Head of caudate nucleus (tissue), 42 donors: ENCODE measurements around the gene MGST1.
"Not testable (repeated sequence)": the region's sequence is repeated elsewhere in the genome, so short reads cannot be mapped to it uniquely, and the experiment has no call there.

ENCODE experiments used
- DNase-seq, 42 donors: peaks; one replicate each; pipeline versions ENCODE4 v3.0.0 to v3.0.0-alpha.2; 2020 to 2021; ENCODE audit warnings: mixed read lengths in 7 of 42
- intact Hi-C: fragments of 100-400 bp; cut with DNase I; formaldehyde crosslinking; loops from one replicate; pipeline ENCODE4 v1.15.0; 2022

The MGST1 gene

DNA sequence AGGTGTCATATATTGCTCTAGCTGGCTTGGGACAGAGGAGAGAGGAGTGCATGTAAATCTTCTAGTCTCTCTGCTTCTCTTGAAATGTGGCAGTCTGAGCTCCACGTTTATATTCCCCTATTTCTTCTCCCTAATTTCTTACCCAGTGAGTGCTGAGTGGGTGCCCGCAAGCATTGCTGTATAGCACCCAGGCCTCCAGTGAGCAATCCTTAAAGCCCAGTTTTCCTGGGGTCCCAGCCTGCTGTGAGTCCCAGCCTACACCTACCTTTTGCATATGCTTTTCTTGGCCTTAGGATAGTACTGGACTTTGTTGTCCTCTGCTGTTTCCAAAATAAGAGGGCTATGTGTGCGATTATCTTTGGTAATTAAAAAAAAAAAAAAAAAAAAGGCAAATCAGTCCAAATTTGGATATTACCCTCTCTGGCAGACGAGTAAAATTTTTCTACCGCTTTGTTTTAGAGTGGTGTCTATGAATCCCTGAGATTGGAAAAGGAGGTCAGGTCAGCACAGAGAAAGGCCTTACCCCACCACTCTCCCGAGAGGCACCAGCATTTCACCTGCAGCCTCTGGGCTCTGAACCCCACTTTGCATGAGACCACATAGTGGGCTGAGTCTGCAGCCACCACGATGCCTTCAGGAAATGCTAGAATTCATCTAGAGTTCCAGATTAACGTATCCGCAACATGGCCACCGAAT lies 1.1 kb downstream of the MGST1 start:
- no peak for DNase-seq
- intact Hi-C loops, result no loop called here

DNA sequence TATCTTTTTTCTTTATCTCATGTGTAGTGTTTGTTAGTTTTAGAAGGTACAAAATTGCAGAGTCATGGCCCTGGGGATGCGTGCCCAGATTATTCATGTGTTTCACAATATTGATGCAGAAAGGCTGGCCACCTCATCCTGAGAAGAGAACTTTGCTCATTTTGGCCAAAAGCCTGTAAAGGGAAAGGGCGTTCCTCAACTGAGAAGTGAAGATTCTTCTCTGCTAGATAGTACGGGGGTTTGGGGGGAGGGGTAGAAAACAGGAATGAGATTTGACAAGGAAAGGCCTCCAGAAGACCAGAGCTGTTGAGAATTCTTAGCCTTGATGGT lies 1.7 kb downstream of the MGST1 start:
- DNase-seq, result peak in 7 of 42 donors; percentile 10 to 59 (median 16)

DNA sequence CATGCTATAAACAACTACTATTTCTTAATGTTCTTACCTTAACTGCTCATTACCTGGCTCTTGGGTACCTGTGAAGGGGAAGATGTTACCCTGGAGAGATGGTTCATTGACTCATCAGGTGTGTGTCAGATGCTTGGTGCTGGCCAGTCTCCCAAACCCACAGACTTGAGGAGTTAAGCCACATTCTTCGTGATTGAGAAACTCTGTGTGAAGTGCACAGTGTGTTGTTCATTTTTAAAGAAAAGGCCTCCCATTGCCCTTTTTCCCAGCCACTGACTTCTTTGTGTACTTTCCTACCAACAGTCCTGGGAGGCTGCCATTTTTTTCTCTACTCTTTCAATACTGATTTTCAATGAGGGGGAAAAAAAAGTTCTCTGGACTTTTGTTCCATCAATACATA lies 3.2 kb downstream of the MGST1 start:
- intact Hi-C loops, result no loop called here
- DNase-seq, result peak in 11 of 42 donors; percentile 8 to 66 (median 27)

More for the DNA sequence above, 1.7 kb downstream of the MGST1 start:
- intact Hi-C loops, result no loop called here

DNA sequence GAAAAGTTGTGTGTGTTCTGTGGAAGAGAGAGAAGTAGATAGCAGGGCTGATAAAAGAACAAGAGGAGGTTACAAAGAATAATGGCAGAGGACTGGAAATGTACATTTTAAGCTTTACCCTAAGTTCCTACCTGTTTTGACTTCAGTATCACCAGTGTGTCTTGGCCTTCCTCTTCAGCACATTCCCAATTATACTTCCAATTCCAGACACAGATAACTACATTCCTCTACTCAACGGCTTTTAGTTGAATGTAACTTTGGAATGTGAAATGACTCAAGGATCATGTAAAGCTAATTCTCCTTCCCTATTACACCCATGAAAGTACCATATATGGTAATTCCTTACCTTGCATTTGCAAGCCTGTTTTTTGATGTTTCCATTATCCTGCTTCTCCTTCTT lies 5.0 kb downstream of the MGST1 start:
- intact Hi-C loops, result no loop called here
- DNase-seq, result no peak

DNA sequence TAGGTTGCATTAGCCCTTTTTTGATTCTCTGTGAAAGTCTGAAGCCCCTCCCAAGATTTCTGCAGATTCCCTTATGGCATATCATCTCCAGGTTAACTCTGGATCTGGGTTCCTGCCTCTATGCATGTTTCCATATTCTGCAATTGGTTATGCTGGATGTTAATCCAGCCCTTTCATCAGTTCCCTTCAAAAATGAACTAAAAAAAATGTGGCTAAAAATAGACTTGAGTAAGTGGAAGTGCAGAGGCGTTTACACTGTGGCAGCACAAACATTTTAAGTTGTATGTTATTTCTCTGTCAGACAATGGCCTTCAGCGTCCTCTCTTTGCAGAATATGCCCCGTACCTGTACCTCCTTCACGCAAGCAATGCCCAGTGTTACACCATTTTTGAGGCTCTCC lies 11.4 kb downstream of the MGST1 start:
- DNase-seq, result no peak
- intact Hi-C loops, result no loop called here

DNA sequence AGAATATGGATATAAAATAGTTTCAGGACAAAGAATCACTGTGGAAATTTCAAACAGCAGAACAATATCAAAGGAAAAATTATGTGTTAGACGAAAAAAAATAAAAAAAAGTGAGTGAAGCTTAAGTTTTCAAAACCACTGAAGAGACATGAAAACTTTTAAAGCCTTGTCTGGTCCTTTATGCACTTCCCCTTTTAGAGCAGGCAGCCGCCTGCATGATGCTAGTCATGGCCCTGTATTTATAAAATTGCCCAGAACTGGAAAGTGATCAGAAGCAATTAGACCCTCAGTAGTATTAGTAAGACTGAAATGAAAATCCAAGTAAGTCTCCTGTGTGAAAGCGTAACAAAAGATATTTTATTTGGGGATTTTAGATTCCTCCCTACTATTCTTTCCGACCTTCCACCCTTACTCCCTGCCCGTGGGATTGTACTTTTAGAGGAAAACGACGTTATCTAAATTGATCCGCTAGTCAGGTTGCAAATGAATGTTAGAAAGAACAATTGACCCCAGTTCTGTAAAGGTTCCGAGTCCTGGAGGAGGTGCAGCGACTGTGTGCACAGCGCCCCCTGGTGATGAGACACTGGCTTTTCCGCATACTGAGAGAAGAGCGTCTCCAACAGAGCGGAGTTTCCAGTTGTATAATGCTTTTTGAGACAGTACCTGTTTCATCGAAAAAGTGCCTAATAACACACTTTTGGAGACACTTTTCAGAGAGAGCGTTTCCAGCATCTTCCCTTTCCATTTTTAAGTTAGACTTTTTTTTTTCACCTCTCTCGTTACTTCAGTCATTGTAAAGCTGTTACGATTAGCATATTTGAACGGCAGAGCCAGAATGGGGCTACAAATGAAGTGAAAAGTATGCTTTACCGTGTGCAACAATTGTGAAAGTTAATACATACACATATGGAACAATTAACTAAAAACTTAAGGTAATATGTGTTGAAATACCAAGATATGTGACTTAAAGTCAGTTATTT lies 12.4 kb downstream of the MGST1 start:
- DNase-seq, result peak in 12 of 42 donors; percentile 5 to 56 (median 28)
- intact Hi-C loops, result no loop called here

DNA sequence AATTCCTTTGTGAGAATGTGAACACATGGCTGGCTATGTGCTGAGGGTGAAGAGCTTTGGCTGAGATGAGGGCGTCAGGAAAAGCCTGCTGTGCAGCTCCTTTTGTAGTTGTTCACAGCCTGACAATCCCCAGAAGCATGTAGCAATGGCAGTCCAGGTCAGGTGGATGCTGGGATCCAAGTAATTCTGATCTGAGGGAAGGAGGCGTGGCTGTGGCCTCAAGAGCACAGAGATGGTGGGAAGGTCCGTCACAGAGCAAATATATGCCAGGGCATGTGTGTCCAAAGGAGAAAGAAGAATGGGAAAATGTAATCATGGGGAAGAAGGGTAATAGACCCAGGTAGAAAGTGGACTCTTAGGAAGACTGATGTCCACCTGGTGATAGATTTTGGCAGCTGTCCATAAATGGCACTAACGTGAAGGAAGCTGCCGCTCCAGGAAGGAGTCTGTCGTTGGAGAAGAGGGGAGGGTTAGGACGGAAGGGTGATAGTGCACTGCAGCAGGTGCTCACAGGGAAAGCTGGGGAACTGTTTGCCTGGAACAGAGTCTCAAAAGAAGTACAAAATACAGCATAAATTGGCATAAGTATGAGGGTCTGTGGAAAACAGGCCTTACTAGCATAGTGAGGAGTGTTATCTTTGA lies 13.8 kb downstream of the MGST1 start:
- intact Hi-C loops, result no loop called here
- DNase-seq, result no peak

DNA sequence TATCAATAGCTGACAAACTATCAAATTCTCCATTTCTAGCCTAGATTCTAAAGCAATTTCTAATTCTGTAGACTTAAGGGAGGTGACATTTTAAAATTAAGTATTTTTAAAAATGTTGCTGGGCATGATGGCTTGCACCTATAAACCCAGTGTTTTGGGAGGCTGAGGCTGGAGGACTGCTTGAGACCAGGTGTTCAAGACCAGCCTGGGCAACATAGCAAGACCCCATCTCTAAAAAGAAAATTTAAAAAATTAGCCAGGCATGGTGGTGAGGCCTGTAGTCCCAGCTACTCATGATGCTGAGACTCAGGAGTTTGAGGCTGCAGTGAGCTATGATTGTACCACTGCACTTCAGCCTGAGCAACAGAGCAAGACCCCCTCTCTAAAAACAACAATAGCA lies 15.1 kb downstream of the MGST1 start:
- intact Hi-C loops, result no loop called here
- no peak for DNase-seq

DNA sequence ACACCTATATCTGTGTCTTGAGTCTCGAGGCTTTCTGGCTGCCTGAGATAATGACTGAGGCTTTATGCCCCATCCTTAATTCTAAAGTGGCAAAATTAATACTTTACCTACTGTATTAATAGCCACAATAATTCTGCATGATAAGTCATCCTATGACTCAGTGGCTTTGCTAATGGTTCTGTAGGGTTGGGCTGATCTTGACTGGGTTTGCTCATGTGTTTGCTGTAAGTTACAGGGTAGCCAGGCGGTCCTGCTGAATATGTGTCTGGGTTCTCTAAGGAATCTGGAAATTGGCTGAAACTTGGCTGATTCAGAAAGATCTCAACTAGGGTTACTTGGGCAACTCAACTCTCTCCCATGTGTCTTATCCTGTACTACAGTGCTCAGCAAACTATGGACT lies 21.7 kb downstream of the MGST1 start:
- intact Hi-C loops, result no loop called here
- no peak for DNase-seq

DNA sequence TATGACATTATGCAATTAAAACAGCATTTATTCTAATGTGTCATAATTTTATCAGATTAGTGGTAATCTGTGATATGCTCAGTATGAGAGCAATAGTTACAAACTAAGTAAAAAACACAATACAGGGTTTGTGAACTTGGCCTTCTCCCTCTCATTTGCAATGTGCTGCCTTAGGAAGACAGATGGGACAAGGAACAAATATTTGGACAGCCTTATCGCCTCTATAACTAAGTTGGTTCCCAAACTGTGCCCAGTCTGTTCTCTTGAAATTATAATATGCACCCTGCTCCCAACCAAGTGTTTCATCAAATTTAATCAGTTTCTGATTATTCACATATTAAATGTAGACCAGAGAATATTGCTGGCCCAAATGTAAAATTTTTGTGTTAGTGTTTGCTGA lies 22.7 kb downstream of the MGST1 start:
- intact Hi-C loops, result no loop called here
- no peak for DNase-seq

DNA sequence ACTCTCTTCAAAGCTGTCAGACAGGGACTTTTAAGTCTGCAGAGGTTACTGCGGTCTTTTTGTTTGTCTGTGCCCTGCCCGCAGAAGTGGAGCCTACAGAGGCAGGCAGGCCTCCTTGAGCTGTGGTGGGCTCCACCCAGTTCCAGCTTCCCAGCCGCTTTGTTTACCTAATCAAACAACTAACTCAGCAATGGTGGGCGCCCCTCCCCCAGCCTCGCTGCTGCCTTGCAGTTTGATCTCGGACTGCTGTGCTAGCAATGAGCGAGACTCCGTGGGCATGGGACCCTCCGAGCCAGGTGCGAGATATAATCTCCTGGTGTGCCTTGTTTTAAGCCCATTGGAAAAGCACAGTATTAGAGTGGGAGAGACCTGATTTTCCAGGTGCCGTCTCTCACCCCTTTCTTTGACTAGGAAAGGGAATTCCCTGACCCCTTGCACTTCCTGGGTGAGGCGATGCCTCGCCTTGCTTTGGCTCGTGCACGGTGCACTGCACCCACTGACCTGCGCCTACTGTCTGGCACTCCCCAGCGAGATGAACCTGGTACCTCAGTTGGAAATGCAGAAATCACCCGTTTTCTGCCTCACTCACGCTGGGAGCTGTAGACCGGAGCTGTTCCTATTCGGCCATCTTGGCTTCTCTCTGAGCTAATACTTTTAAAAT lies 35.3 kb downstream of the MGST1 start:
- intact Hi-C loops, DNase-seq: not testable (repeated sequence)

DNA sequence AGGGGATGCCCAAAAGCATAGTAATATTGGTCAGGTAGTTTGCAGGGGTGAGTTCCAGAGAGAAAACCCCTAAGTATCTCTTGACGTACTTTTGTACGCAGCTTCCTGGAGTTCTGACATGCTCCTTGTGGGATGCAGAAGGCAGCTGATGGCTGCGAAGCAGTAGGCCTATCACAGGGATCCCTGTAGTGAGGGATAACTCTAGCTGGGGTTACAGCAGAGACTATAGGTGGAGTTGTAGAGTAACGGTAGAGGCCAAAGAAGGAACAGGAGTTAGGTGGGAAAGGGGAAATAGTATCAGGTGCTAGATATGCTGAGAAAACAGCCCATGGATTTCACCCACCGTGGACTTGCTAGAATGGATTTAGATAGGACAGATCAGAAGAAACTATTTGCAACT lies 37.3 kb downstream of the MGST1 start:
- DNase-seq, result no peak
- intact Hi-C loops, result no loop called here

DNA sequence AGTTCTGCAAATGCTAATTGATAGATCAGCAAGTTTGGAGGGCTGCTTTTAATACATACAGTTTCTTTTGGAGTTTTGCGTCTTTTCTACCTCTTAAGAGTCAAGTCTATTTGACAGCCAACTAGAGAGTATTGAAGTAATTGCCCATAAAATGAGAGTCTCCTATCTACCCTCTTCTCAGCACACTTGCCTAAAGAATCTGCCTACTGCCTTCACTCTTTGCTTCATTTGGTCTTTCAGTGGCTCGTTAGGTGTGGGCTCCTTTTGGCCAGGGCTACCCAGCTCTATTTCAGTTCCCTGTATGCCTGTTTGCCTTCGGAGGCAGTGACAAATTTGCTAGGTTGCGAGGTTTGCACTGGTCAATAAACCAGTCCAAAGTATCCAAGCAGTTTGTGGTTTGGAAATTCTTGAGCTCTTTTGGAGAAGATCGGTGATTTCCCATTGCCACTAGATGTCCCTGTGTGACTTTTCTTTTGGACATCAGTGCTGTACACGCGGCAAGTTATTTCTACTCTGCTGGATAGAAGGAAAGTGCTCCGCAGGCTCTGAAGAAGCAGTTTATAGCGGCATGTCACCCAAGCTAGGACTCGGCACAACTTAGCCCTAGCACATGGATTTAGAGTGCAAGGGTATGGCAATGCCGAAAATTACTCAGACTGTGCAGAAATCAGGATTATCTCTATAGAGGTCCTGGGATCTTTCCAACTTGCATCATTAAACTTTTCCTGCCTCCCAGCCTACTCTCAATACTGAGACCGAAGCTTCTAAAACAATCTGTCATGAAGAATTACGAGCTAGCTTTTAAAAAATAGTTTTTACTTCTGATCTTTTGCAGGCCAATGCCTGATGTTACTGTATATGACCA lies 38.6 kb downstream of the MGST1 start:
- intact Hi-C loops, result no loop called here
- DNase-seq, result peak in 37 of 42 donors; percentile 11 to 80 (median 45)

DNA sequence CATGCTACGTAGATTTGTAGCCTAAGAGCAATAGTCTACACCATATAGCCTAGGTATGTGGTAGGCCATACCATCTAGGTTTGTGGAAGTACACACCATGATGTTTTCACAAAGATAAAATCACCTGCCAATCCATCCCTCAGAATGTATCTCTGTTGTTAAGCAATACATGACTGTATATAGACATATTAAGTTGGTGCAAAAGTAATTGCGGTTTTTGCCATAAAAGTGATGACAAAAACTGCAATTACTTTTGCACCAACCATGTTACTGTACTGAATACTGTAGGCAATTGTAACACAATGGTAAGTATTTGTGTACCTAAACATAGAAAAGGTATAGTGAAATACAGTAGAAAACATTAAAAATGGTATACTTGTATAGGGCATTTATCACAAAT lies 40.5 kb downstream of the MGST1 start:
- no peak for DNase-seq
- intact Hi-C loops, result no loop called here

DNA sequence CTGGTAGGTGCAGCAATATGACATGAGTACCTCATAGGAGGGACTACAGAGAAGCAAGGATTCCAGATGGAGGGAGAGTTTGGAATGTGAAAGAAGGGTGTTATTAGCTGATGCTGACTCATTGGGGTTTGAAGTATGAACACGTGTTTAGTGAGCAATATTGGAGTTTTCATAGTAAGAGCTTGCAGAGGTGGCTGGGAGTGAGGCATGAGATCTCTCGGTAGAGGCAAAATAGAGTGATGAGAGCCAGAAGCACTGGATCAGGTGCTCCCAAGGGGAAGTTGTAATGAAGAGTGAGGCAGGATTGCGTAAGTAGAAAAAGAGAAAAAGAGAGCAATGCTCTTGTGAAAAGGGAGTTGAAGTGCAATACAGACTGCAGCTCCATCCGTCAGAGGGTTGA lies 42.1 kb downstream of the MGST1 start:
- DNase-seq, result peak in 4 of 42 donors; percentile 8 to 25 (median 18)
- intact Hi-C loops, result no loop called here

DNA sequence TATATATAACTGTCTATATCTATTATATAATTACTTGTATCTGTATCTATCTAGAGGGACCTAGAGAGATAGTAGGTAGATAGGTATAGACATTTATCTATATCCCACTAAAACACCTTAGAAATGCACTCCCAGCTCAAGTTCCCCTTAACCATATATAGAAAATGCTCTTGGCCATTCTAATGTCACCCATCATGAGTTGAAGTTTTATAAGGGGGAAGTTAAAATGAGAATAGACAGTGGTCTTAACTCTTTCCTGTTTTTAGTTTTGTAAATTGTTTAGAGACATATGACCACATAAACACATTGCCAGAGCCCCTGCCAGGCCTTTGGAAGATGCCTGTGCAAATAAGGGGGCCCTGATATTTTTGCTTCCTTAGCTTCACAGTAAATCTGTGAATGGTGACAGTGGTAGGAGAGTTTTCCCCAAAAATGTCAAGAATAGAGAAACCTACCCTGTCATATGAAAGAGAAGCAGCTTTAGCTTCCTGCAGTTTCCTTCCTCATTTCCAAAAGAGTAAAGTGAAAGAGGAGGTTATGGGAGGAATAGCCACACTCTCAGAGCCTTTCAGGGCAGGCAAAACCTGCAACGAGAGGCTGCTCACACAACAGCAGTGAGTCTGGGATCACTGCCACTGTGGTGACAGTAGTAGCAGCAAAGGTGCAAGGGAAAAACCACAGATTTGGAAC lies 45.5 kb downstream of the MGST1 start:
- DNase-seq, result no peak
- intact Hi-C loops, result no loop called here

DNA sequence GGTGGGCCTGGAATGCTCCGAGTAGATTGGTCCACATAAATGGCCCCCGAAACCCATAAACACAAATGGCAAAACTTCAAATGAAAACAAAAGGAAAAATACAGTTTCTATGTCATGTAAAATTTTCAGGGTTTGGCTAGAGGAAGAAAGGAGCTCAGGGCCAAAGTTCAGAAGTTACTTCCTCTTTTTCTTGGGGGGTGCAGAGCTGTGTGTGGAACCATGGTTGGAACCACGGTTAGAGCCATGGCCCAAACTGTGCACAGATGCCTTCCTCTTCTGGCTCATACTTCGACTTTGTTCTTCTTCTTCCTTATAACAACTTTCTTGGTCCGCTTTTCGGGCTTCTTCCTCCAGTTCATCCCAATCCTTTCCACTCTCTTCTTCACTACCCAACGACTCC lies 51.7 kb downstream of the MGST1 start:
- intact Hi-C loops, result no loop called here
- no peak for DNase-seq

DNA sequence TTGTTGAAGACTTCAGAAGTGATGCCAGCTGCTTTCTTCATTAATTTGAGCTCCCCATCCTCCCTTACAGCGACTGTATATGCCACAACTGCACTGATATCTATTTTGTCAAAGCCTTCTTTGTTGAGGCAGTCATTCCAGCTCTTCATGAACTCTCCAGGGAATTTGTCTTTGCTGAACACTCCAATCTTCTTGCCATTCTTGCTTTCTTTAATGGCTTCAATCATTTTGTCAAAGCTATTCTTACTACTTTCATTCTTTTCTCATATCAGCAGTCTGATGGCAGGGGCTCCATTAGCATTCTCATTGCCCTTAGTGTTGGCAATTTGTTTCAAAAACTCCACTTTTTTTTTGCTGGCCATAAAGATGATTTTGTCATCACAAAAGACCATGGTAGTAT lies 54.4 kb downstream of the MGST1 start:
- intact Hi-C loops, DNase-seq: not testable (repeated sequence)
